HG03432 (cell line): ENCODE results near the gene ATG2B.

ENCODE experiments used
- ATAC-seq: cut with Tn5 transposase; IDR thresholded peaks from one replicate; pipeline ENCODE4 v1.9.1; 2021; ENCODE audit warnings: mild to moderate bottlenecking, moderate library complexity; ENCODE audit not compliant: unreplicated experiment

ATG2B gene

DNA sequence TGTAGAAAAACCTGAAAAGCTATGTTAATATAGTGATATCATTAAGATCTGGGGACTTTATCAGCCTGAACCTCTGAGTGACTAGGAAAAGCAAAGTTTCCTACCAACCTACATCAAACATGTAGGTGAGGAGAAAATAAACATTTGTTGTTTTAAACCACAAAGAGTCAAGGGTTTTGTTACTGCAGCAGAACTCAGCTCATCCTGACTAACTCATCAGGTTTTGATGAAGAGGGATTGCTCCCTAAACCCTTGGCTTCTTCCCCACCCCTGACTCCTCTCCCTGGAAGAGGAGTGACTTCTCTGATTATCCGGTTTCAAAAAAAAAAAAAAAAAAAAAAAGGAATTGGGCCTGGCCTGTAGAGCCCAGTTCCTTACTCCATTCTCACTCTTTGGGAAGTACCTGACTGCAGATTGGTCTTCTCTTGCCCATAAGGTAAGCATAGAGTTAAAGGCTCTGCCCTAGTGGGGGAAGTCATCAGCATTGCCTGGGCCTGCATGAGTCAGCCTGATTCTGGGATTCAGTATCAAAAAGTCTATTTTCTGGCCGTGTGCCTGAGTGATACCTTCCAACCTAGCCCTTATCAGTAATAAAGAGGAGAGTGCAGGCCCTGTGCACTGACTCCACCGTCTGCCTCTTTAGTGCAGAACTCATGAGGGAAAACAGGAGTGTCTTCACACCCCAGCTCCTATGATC is 90.2 kb downstream of the ATG2B start:
- no peak for ATAC-seq

DNA sequence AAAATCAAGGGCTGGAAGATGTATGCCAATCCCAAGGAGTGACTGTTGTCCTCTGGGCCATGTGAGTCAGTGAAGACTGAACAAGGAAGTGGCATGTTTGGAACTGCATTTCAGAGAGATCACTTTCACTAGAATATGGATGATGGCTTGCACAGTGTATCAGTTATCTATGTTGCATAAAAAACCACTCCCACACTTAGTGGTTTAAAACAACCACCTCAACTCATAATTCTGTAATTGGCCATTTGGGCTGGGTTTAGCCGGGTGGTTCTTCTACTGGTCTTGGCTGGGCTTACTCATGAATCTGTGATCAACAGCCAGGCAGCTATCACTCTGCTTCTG is 91.7 kb downstream of the ATG2B start:
- no peak for ATAC-seq

DNA sequence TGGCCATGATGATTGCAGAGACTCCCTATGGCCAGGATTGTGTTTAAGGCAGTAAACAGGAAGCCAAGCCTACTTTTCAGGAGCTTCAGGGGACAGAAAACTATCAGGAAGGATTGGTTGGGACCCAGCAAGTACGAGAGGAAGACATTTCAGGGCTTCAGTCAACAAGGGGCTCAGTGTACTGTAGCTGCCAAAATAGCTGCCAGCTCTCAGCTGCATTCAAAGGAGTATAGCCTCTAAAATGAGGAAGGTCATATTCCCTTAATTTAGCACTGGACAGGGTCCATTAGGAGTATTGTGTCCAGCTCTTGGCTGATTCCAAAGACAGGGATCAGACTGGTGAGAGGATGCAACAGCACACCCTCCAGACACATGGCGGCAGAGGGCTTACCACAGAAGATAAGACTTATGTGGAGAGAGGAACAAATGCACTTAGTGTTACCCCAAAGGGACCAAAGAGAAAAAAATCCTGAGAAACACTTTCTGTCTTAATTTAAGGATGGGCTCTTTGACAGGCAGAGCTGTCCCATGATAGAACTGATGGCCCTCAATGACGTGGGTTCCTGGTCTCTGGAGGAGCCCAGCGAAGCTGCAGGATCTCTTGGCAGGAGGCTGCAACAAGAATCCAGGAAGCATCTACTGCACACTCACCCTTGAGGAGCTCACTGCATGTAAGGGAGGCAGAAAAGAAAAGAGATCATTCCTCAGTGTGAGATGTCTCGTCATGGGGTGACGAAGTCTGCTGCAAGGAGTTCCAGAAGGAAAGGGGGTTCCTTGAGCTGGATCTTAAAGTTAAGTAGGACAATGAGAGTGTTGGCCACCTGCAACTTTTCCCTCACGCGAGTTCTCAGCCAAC is 92.3 kb downstream of the ATG2B start:
- ATAC-seq = no peak

DNA sequence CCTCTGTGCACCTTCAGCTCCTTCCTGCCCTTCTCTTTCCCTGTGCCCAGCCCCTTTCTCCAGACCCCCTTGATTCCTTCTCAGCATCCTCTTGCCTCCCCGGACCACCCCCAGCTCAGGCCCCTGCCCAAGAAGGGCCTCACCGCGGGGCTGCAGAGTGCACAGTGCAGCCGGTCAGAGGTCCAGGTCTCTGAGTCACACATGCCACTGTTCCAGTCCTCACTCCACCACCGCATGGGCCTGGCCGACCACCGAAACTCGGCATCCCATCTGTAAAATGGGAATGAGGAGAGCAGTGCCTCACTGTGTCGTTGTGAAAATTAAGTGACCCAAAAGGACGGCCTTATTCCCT is 93.8 kb downstream of the ATG2B start:
- no peak for ATAC-seq

DNA sequence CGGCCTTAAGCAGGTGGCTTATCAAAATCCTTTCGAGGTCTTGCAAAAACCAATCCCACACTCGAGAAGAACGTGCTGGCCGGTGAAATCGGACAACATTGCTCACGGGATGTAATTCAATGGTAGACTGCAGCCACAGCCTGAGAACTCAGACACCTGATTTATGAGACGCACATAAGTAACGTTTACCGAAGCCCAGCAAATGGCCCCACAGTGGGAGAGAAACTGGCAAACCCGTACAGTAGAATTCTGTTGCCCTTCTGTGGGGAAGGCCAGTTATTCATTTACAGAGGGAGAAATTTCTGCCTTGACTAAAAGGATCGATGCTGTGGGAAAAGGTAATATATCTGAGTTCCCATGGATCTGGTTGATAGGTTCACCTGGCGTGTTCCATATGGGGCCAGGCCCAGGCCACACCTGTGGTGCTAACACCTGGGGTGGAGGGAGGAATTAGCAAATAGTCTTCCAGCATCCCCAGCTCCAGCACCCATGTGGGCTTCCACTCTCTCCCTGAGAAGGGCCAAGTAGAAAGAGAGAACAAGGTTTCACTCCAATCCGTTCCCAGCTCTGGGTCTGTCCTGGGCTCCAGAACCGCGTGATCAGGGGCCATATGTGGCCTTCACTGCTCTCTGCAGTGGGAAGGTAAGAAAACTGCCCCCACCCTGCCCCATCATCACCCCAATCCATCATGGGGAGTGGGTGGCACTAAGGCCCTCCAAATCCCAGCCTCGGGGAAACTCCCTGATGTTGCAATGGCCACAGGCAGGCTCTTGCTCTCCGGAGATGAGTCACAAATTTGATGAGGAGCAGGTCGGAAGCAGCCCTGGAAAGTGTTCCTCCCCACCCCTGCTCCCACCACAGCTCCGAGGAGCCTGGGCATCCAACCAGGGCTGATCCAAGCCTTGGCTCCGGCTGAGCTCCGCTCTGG is 94.4 kb downstream of the ATG2B start:
- ATAC-seq = no peak

DNA sequence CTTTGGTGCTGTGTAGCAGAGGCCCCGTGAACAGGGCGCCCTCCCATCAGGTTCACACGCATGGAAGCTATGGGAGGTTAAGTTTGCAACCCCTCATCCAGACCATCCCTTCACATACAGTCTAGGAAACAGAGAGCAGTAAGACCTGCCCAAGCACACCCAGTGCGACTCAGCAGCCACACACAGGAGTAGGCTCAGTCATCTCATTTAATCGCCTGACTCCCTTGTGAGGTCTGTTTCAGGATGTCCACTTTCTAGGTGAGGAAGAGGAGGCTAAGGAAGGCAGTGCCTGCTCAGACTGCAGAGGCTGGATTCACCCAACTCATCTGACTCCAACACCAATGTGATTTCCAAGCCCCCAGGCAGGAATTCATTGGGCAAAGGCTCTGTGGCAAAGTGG is 95.2 kb downstream of the ATG2B start:
- ATAC-seq = no peak

DNA sequence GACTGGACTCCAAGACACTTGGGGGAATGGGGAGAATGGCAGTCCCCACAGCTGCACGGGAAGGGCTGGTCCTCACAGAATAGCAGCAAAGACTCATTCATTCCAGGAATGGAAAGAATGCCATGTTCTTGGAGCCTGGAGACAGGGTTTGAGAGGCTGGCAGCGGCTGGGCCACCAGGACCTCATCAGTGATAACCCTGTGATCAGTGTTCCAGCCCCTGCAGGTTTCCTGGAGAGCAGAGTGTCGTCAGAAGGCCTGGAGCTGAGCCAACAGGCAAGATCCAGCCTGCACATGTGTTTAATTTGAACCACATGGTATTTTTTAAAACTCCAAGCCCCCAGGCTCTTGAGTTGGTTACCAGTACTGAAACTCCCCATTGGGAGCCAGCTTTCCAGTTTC is 95.8 kb downstream of the ATG2B start:
- no peak for ATAC-seq

DNA sequence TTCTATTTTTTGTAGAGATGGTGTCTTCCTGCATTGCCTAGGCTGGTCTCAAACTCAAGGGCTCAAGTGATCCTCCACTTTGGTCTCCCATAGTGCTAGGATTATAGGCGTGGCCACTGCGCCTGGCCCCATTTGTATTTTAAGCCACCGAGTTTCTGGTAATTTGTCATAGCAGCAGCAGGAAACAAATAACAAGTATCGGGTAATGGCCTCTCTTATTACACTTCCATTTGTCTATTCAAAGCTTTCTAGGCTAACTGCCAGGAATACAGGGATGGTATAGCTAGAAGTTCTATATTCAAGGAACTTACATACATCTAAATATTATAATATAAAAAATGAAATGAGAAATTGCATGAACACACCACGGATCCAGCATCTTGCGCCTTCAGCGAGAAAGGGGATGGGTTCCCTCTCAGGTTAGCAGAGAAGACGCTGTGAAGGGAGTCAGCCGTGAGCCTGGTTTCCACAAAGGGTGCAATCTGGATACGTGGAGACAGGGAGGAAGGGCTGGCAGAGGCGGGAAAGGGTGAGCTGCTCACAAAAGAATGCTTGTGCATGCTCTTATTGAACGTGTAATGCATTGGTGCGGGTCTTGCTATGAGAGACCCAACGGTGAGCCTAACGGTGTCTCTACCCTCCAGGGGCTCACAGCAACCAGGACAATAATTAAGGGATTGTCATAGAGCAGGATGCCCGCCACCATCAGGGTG is 97.6 kb downstream of the ATG2B start:
- ATAC-seq = no peak

DNA sequence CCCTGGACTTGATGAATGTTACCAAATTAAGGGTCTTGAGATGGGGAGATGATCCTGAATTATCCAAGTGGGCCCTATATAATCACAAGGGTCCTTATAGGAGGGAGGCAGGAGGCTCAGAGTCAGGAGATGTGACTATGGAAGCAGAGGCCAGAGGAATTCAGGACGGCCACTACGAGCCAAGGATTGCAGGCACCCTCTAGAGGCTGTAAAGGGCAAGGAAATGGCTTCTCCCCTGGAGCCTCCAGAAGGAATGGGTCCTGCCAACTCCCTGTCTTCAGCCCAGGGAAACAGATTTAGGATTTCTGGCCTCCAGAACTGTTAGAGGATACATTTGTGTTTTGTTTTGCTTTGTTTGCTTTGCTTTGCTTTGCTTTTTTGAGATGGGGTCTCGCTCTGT is 98.3 kb downstream of the ATG2B start:
- no peak for ATAC-seq

DNA sequence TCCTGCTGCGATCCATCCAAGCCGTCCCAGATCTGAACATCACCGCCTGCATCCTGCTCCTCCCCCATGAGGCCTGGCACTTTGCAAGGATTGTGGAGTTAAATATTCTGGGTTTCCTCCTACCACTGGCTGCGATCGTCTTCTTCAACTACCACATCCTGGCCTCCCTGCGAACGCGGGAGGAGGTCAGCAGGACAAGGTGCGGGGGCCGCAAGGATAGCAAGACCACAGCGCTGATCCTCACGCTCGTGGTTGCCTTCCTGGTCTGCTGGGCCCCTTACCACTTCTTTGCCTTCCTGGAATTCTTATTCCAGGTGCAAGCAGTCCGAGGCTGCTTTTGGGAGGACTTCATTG is 99.0 kb downstream of the ATG2B start:
- no peak for ATAC-seq

DNA sequence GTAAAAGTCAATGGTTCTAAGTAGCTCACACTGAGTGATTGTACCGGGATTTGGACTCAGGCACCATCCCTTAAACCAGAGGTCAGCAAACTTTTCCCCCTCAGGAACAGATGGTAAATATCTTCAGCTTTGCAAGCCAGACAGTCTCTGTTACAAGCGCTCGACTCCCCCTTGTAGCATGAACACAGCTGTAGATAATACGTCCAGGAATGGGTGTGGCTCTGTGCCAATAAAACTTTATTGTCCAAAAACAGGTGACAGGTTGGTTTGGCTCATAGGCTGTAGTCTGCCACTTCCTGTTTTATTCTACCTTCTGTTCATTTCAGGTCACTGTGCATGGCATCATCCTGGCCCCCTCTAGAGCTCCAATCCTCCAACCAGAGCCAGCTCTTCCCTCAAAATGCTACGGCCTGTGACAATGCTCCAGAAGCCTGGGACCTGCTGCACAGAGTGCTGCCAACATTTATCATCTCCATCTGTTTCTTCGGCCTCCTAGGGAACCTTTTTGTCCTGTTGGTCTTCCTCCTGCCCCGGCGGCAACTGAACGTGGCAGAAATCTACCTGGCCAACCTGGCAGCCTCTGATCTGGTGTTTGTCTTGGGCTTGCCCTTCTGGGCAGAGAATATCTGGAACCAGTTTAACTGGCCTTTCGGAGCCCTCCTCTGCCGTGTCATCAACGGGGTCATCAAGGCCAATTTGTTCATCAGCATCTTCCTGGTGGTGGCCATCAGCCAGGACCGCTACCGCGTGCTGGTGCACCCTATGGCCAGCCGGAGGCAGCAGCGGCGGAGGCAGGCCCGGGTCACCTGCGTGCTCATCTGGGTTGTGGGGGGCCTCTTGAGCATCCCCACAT is 99.6 kb downstream of the ATG2B start:
- ATAC-seq = no peak

DNA sequence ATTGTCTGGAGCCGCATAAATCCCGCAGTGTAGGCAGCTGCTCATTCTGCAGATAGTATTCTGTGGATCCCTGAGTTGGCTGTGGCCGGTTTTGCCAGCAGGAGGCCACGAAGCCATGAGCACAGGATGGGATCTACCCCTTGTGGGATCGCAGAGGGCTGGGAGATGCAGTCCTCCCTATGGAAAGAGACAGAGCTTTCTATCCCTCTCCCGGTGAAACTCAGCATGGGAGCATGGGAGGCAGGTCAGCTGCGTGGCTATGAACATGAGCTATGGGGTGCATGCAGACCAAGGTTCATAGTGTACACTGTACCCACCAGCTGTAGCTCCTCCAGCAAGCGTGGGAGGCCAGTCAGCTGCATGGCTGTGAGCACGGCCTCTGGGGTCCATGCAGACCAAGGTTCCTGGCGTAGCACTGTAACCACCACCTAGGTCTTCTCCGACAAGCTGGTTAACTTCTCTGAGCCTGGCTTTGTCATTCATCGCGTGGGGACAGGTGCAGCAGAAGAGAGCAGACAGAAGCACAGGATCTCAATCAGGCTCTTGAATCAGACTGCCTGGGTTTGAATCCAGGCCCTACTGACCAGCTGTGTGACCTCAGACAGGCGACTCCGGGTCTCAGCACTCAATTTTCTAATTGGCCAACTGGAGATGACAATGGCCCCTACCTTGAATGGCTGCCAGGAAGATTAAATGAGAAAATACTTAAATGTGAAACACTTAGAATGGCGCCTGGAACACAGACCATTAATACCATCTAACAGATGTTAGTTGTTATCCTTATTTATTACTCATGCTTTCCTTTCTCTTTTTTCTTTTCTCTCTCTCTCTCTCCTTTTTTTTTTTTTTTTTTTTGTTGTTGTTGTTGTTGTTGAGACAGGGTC is 101.1 kb downstream of the ATG2B start:
- ATAC-seq = no peak

DNA sequence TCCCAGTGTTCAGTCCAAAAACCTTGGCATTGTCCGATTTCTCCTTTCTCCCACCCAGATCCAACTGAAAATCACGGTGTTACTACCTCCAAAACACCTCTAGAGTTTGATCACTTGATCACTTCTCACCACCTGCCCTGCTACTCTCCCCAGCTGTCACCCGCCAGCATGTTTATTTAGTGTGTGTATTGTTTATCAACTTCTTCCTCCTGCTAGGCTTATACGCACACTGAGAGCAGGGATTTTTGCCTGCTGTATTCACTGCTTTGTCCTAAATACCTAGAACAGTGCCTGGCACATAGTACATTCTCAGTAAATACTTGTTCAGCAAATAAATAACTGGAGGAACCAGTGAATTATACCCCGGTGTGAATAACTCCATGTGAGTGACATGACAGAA is 102.1 kb downstream of the ATG2B start:
- ATAC-seq = no peak

DNA sequence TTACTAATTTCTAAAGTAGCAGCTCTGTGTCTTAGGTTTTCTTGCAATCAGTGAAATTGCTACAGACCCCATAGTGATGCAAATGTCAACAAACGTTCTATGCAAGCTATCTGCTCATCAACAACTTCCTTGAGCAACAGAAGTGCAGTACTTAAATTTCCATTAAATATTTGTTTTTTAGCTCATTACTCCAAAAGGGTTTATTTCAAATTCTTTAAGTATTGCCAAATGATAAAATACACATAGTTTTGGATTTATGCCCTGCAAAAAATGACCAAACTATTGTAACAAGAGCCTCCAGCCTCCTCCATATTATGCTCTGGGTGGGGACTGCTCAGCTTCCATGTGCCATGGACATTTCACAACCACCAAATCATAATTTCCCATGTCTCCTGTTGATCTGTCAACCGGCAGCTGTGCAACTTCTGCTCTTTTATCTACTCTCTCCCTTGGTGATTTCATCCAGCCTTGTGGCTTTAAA is 102.8 kb downstream of the ATG2B start:
- ATAC-seq = no peak

DNA sequence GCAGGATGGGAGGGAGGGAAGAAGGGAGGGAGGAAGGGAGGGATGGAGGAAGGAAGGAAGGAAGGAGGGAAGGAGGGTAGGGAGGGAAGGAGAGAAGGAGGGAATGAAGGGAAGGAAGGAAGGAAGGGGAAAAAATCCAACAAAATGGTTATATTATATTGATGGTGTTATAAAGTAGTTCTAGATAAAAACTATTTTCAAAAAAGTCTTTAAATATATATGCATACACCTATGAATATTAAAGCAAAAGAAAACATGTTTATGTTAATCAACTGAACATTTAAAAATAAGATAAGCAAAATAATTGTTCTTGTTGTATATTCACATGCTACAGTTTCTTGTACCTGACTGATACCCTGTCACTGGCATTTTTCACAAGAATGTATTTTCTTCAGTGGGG is 105.2 kb downstream of the ATG2B start:
- no peak for ATAC-seq

DNA sequence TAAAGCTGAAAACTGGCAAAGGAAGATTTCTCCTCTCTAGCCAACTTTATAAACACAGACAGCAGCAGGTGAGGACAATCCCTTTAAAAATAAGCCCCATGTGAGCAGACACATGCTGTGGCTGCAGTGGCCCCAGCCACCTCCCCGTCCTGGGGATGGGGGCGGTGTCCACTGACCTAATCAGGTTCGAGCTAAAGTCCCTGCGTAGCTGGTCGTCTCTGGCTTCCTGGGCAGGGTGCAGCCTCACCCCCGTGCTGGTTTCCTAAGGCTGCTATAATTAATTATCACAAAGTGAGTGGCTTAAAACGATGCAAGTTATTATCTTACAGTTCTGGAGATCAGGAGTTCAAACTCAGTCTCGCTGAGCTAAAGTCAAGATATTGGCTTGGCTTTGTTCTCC is 106.1 kb downstream of the ATG2B start:
- ATAC-seq = no peak

DNA sequence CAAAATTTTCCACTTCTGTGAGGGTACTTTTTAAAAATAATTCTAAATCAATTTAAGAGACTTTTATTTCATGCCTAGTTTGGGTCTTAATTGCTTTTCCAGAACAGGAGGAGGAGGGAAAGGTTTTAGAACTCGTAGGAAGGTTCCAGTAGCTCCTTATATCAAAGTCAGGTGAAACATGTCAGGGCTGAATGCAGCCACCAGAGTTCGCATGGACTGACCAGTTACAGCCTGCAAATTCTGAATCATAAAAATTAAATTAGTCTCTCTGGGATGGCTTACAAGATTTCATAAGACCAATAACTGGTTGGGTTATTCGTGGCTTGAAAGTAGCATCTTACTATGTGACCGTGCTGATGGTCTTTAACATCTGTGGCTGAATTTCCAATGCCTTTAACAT is 106.7 kb downstream of the ATG2B start:
- no peak for ATAC-seq

DNA sequence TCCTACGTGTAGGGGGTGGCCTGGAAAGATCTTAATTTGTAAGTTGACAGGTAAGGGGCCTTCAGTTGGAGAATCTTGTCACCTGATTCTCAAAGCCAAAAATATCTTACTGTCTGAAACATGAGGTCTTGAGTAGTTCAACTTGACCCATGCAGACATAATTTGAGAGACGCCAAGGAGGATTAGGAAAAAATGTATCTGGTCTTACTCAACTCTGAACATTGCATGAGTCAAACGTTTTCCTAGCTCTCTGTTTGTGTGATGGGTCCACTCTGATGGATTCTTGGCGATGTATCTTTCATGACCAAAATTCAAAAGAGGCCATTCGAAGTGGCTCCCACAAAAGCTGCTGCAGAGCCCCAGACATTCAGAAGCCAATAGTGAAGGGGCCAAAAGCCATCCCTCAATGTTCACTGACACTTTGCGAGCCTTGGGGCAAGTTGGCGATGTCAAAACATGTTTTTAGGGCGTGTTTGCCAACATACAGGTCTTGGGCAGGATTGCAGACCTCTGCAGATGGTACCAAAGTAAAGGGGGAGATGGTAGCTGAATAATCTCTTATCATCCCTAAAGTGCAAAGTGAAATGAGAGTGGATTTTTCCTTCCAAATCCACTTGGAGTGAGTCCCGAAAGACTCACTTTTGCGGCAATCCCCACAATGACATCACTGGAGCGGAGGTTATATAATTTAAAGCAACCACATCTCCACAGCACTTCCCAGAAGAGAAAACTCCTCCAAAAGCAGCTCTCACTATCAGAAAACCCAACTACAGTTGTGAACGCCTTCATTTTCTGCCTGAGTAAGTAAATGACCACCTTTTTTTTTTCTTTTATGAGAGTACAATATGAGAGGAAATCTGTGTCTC is 107.4 kb downstream of the ATG2B start, which contains the start of gene BDKRB1:
Gene BDKRB1, plus strand, starts transcription at position 710 of the 866 bp plus-strand sequence. CDS start 7,473 bp downstream, outside the sequence.
- no peak for ATAC-seq
